Lower leg skin (tissue), 3 donors: ENCODE results near the gene LRGUK.

ENCODE experiments used
- POLR2A ChIP-seq, 2 donors: fragments of 450-650 bp; IDR thresholded peaks; one replicate each; pipeline ENCODE4 v1.6.1; 2016 to 2017; ENCODE audit warnings: antibody characterized with exemption in 2 of 2, mild to moderate bottlenecking in 1 of 2, moderate library complexity in 1 of 2
- TF ChIP-seq, protein P1 (sequence below), 3 donors: fragments of 450-650 bp; IDR thresholded peaks; one replicate each; pipeline ENCODE4 v1.5.1; 2016; ENCODE audit warnings: antibody characterized with exemption in 3 of 3, mild to moderate bottlenecking in 3 of 3, moderate library complexity in 2 of 3

DNA sequence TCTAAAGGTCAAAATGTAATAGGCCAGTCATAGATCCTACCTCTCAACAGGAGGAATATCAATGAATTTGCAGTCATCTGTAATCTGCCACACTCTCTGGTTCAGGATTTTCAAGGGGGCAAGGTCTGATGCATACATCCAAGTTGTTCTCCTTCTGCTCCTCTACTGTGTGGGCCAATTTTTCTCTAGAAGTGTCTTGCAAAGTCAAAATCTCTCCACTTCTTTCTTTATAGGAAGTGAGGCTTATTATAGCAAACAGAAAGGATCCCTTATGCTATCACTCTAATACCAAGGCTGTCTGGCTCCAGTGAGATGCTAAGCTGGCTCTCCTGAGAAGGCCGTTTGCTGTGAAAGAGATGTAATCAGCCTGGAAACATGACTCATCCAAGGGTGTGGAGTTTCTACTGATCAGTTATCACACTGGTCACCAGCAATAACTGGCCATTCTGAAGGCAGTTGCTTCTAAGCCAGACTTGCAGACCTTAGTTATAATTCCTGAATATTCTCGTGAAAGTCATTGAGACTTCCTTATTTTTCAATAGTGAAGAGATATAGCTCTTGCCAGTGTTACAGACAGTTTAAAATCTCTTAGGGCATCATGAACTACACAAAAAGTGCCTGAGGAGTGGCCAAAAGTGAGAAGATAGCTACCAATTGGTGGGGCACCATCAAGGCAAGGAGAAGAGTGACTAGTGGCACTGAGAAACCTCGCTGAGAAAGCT, 43.2 kb upstream of the LRGUK start:
- TF ChIP-seq POLR2A (IDR thresholded peaks at IDR 0.05), result no peak
- TF ChIP-seq, protein P1, sequence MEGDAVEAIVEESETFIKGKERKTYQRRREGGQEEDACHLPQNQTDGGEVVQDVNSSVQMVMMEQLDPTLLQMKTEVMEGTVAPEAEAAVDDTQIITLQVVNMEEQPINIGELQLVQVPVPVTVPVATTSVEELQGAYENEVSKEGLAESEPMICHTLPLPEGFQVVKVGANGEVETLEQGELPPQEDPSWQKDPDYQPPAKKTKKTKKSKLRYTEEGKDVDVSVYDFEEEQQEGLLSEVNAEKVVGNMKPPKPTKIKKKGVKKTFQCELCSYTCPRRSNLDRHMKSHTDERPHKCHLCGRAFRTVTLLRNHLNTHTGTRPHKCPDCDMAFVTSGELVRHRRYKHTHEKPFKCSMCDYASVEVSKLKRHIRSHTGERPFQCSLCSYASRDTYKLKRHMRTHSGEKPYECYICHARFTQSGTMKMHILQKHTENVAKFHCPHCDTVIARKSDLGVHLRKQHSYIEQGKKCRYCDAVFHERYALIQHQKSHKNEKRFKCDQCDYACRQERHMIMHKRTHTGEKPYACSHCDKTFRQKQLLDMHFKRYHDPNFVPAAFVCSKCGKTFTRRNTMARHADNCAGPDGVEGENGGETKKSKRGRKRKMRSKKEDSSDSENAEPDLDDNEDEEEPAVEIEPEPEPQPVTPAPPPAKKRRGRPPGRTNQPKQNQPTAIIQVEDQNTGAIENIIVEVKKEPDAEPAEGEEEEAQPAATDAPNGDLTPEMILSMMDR (IDR thresholded peaks at IDR 0.05), result no peak
